Lung microvascular endothelial cell (primary cell): ENCODE results near the gene WNT5A. TPM values are rescaled to one million over a fixed set of nuclear protein-coding genes. Genes with fewer than 3 reads are reported as not detected.

Experiments used
- DNase-seq, 2 donors: peaks; one replicate each; pipeline versions ENCODE4 v3.0.0 to v3.0.0-alpha.2; 2010; ENCODE audit warnings: low read depth in 2 of 2
- total RNA-seq: library from RNA; depleted of rRNA; stranded (reverse); fragments of >200 nt; gene quantifications from 2 replicates; pipeline ENCODE4 v1.2.1, GENCODE V29; 2014

Gene WNT5A
- total RNA-seq: 1.6 and 2.0 TPM in 2 replicates

DNA sequence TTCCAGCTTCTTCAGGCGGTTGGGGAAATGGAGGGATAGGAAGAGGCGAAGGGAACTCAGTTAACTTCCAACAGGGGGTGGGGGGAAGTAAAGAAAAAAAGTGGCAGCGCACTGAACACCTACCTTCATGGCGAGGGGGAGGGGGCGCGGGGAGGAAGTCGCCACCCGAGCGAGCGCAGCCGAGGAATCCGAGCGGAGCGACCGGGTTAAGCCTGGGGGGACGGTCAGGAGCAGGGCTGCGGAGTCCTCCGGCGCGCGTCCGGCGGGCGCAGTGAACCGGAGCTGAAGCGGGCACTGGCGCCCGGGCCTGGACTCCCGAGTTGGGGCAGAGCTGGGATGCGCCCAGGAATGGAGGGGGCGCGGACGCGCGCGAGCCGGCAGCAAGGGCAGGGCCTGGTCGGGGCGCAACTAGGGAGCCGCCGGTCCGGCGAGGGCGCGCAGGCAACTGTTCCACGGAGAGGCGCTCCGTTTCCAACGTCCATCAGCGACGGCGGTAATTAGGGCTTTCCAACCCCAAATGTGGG is at the start of gene WNT5A:
WNT5A (minus strand) TSS at position 450 of the 524 bp plus-strand sequence; CDS start at position 129, 321 bp downstream.
- peak; percentile 12 to 51 for DNase-seq

DNA sequence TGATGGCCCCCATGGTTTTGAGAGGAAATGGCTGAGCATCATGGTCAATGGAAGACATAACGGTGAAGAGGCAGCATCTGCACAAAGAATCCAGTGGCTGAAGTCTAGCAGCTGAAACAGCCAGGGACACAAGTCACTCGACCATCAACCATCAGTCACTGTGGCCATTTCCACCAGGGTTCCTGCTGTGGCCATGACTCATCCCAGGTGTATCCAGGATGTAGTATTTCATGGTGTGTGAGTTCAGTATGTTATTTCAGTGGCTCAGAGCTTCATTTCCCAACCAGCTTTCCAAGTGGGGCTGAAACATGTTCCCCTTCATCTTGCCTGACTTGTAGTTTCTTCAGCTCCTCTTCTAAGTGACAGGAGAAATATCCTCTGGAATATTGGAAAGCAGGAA is 47.8 kb upstream of the WNT5A start:
- DNase-seq: peak in 1 of 2 donors; percentile 5

DNA sequence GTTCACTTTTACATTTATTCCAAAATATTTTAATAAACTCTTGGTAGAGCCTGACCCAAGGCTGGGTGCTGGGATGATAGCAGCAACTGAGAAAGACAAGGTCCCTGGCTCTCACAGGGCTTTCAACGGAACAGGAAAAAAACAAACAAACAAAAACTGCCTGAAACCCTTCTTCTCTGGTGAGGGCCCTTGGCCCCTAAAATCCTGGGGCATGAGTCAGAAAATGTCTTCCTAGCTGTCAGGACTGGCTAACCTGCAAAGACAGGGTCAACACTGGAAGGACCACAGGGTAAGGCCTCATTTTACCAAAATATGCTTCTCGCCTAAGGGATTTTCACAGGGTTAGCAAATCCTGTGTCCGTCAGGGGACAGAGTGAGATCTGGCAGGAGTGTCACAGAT is 45.7 kb upstream of the WNT5A start:
- no peak for DNase-seq

DNA sequence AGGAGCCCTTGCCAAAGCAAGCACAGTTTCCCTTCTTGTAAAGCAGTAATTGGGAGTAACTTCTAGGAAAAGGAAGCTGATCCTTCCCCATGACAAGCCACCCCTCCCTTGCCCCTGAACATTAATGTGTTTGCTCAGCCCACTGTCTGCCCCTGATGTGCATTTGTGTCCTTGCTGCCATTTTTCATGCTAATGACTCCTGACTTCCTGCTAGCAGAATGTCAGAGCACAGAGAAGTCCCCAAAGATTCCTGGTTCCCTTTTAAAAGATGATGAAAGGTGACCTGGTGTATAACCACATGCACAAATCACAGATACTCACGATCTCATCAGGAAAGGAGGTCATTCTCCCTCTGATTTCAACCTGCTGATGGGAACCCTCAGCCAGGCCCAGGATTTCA is 44.2 kb upstream of the WNT5A start:
- DNase-seq: no peak

DNA sequence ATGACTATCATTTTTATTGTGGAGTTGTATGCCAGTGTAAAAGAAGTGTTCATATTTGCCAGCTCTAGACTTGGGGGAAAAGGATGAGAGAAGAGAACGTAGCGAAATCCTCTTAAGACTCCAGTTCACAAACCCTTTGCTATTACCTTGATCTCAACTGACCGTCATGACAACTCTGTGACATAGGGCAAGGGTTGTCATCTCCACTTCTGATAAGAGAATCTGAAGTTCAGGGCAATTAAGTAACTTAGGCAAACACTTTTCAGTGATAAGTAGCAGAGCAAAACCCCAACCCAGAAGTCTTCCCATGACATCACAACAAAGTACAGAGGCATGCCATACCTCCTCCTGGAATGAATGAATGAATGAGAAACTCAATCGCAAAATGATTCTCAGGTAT is 40.3 kb upstream of the WNT5A start:
- DNase-seq: no peak

DNA sequence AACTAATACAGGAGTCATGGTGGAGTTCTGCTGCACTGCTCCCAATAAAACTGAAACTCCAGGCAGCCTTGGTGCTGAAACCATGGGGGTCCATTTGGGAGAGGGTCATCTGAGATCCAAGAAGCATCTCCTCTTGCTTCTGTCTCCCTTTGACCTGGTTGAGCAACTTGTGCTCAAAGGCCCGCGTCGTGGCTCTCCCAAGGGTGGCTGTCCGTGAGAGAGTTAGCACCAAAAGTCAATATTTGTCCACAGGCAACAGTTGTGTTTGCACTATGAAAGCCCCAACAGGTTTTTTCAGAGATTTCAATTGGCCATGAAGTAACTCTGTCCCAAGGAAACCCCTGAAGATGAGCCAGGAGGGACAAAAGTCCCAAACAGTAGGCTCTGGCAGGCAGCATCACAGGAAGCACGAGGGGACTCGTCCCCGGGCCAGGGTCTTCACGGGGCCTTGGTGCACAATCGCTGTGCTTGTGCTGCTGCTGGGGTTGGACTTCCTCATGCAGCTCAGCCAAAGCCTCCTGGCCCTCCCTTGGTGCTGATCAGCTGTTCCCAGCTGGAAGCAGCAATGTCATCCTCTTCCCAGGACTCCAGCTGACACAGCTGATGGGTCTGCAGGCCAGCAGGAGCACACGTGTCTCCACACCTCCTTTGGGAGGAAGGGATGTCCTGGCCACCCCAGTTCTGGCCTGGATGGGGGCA is 39.4 kb upstream of the WNT5A start:
- no peak for DNase-seq

DNA sequence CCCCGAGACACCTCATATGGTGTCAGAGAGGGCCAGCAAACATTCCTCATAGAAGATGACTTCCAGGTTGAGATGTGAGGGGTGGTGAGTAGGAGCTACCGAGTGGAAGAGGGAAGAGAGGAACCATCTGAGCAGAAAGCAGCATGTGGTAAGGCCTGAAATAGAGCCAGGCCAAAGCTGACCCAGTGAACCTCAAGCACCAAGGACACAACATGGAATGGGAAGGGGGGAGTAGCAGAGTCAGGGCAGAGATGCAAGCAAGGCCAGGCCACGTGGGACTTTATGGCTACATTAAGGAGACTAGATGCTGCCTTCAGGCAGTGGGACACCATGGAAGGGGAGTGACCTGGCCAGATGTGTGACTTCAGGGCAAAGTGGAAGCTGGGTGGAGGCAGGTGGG is 38.3 kb upstream of the WNT5A start:
- DNase-seq: no peak

DNA sequence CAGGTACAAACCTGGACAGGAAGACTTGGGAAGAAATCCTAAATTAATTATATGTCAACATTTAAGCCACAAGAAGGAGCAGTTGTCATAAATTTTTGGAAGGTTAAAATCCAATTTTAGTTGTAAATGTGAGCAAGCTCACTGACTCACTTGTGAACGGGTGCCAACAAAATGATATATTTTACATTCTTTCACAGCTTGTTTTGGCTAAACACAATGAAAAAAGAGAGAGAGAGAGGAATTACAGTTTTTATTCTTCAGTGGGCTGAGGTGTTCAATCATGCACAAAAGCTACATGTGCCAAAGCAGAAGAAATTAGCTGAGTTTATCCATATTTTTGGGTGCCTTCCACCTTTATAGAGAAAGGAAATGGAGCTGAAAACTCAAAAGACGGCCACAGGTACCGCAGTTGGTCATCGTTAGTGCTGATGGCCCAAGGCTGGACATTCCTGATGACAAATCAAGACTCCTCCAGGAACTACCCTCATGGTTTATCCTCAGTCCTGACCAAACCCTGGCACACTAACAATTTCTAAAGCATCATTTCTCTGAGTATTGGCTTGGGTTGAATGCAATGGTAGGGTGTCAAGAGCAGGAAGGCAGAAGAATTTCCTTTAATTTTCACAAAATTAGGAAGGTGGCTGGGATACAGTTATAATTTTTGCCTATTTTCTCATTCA is 37.6 kb upstream of the WNT5A start:
- peak in 1 of 2 donors; percentile 41 for DNase-seq

DNA sequence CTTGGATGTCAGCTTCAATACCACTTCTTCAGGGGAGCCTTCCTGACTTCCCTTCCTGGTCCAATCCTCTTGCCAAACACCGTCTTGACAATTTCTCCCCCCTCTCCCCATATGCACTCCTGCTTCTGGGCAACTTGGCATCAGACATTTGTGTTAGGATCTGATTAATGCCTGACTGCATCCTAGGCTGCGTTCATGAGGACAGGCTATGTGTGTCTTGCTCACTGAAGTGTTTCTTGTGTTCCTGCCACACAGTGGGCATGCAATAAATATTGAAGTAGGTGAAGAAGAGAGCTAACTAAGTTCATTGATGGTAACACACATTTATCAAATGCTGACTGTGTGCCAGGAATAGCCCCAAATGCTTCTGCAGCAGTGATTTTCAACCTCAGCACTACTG is 36.4 kb upstream of the WNT5A start:
- DNase-seq: no peak

DNA sequence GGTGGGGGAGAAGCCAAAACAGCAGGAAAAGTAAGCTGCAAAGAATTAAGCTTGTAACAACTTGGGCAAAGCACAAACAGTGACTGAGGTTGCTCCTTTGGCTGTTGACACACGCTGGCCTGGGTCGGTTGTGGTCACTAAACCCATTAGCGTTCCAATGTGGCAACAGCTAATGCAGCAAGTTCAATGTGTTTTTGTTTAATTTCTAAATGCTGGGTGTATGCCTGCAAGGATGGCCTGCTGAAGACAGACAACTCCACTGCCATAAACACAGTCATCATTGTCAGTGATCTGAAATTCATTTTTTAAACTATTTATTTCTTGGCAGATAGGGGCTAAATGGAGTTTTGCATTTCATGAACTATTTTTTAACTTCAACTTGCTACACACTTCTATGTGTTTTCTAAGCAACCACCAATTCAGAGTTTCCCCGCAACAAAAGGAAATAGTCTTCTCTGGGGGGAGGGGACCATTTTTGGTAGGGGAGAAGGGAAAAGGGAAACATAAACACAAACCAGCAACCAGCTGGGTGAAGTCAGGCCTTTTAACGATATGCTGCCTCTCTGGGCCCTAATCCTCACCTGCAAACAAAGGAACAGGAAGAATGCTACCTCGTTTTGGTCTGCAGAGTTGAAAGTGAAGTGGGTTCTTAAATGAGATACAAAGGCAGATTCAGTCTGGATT is 34.8 kb upstream of the WNT5A start:
- no peak for DNase-seq

DNA sequence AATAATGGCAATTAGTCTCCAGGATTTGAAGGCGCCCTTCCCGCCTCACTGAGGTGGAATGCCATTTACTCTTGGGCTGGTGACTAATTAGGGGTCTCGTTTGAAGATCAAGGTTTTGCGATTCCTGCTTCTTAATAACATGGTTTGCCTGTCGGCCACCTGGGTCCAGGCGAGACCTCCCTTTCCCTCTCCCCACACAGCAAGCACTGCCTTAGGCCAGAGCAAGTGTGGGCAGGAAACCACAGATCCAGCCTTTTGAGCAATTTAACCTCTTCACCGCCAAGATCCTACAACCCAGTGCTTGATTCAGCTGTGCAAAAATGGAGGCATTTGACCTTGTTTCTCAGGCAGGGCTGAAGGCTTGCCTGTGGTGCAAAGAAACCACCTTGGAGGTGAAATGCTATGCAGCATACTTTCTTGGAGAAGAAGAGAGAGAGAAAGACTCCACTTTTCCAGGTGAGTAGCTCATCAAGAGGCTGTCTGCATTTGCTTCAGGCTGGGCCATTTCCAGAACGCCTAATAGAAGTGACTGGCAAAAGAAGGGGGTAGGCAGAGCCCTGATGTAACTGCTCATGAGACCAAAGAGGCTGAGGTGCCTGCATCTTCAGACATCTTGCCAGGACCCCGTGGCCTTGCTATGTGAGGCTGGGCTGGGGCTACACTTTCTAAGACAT is 34.1 kb upstream of the WNT5A start:
- no peak for DNase-seq

DNA sequence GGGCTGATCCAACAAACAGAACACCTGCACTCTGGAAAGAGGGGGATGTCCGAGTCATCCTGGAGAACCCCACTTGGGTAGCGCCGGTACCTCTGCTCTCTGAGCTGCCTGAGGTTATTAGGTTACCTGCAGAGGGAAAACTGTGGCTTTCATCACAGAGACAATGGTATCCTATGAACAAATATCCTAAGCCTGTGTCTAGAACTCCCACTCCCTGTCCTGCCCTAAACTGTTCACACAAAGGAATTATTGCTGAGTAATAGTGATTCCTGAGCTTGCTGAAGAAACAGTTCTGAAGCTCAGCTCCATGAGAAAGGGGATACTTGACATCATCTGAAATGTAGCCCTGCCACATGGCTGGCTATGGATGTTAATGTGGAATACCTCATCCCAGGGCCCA is 31.9 kb upstream of the WNT5A start:
- DNase-seq: no peak

DNA sequence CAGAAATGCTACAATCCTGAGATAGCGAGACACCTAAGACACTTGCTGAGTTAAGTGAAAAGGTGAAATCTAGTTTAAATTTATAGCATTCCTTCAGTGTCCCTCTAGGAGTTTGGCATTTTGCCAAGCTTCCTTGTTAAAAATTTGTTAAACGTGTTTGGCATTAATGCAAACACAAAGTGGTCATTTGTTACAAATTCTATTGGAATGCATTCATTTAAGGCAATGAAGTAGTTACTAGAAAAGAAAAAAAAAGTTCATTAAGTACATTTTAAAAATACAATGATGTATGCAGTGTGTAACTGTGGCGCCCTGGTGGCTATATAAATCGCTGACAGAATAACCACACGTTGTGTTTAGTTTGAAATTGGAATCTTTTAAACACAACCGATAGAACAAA is 31.3 kb upstream of the WNT5A start:
- no peak for DNase-seq

DNA sequence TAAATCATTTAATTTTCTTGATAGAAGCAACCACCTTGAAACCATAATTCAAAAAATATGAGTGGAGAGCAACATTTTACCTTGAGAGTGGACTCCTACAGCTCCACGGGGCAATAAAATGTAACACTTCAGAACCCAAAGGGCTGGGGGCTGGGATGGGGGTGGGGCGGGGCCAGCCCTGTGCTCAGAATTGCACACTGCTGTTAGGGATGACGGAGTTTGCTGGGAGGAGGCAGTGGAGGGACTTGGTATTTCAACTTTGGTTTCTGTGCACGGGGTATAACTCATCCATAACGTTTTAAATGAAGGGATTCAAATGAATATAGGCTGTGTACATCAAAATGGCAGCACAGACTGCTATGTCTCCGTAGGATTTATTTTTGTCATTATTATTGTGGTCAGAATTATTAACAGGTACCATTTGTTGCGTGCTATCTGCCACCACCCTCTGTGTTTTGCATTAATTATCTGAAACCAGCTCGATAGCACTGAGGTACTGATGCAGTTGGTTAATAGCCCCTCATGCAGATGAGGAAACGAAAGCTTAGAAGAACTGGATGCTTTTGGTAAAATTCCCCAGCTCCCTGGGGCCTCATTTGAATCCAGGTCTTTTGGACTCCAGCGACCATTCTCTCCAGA is 29.4 kb upstream of the WNT5A start:
- DNase-seq: no peak

DNA sequence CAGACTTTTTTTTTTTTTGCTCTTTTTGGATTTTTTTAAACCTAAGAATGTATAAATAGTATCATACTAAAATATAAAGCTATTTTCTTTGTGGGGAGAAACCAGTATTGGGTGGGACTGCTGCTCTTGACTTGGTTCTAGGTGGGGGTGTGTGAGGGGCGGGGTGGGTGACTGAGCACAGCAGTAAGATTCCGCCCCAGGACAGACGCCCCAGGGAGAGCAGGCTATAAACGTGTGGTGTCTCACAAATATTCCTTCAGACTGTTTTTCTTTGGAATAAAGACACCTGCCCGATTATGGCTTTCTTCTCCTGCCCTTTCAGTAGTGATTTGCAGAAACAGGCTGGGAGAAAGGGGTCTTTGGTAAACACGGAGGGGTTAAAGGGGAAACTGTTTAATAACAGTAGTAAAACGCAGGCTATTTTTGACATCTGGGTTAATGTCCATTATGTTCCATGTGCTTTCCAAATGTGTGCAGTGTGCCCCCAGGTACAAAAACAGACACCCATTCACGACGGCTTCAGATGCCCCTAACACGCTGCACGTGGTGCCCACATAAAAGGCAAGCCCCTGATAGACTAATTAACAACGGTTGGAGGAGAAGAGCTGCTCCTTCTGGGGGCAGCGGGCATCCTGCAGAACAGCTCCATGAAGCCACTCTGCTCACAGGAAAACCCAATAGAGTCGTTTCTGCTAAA is 28.6 kb upstream of the WNT5A start:
- no peak for DNase-seq

DNA sequence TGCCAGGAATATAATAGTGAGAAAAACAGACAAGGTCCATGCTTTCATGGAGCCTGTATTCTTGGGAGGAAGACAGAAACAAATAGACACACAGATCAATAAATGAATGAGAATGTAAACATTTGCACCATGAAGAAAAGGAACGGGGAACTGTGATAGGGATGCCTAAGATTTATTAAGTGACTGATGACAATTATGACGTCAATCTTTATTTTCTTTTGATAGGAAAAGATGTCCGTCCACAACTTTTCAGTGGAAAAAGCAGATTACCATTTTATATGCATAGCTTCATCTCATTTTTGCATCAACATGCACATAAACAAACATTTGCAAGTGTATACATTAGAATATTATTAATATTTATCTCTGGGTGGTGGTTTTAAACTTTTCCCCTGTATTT is 27.9 kb upstream of the WNT5A start:
- no peak for DNase-seq

DNA sequence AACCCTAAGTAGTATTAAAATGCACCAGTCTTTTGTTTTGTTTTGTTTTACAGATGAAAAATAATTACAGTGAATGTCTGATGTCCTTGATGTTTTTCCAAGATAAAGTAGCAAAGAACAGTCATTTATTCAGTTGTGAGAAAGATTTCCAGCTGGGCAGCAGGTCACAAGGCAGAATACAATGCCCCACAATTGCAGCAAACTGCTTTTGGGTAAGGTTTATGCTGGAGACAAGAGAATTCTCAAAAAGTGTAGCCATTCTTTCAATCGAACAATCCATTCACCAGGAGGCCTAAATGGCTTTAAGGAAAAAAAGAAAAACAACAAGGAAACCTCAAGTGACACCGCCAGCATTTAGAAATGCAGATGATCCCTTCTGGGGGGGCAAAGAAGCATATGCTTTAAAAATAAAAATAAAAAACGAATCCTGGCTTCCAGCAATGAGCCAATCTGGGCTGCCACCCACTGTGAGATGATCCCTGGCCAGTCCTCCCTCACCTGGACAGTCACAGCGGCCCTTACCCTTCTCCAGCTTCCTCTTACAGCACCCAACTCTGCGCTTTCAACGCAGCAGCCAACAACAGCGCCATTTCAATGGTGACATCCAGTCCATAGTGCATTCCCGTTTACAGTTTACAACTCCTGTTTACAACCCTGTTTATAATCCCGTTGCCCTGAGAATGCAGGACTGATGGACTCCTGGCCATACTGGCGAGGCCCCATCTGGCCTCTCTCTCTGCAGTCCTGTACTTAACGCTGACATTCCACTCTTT is 25.7 kb upstream of the WNT5A start:
- DNase-seq: no peak

DNA sequence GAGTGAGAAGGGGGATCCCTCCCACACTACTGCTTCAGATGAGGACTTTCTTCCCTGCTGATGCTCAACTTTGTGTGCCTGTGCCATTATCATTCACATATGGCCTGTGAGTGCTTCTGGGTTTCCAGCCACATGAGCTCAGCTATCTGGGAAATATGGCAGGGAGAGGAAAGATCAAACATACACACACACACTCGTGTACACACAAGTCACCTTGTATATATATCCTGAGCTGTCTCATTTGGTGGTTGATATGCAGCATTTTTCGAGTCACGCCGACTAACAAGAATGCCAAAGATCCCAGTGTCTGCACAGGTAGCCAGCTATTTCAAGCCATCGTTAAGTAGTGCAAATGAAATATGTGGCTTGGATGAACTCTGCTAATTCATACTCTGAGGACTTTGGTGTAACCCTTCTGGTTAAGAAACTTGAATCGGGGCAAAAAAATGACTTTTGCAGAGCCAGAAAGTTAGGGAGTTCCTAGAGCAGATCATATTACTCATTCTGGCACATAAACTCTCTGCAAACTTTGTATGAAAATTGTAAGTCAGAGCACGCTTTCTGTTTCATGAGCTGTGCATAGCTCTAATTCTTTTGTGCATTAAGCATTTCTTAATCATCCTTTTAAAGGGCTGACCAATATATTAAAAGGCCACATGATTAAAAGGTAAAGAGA is 24.9 kb upstream of the WNT5A start:
- DNase-seq: no peak

DNA sequence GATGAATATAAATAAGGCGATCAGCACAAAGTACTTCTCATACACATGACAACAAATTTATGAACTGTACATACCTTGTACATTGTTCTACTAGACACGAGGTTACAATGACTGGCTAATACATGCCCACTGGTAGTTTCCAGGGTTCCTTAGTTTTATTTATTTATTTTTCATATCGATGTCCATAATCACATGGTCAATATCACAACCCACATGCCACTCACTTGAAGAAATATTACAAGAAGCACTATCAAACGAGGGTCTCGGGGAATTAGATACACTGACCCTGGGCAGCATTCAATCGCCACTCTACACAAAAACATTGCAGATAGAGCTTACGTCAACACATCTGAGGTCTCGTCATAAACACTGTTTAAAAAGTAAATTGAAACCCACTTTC is 21.2 kb upstream of the WNT5A start:
- no peak for DNase-seq

DNA sequence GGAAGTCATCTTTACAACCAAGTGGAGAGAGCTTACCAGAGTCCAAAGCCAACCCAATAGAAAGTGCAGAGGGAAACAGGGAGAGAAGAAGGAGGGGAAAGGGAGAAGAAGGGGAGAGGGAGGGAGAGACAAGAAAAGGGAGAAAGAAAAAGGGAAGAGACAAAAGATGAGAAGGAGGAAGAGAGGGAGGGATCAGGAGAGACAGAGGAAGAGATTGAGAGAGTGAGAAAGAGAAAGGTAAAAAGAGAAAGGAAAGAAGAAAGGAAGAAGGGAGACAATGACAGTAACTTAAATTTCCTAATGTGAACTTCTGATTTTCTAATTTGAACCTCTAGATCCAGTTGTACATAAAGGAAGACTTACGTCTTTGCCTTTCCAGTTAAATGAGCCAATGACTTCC is 20.7 kb upstream of the WNT5A start:
- no peak for DNase-seq
